HUES48 (cell line): ENCODE data around the gene MRPL10.
A peak's percentile ranks its signal among the peaks of the same experiment; 100 is the strongest.

Experiments
- H3K27ac ChIP-seq: one replicate; pipeline ENCODE4 v1.7.0; 2013; ENCODE audit warnings: low read depth, low read length, inconsistent platforms
- H3K27me3 ChIP-seq: 2 replicates; pipeline ENCODE4 v1.6.1; 2013; ENCODE audit warnings: mild to moderate bottlenecking, low read length; ENCODE audit not compliant: control insufficient read depth, insufficient read depth
- H3K36me3 ChIP-seq: 2 replicates; pipeline ENCODE4 v1.6.1; 2013; ENCODE audit warnings: low read length; ENCODE audit not compliant: control insufficient read depth, insufficient read depth
- H3K4me1 ChIP-seq: 2 replicates; pipeline ENCODE4 v1.6.1; 2013; ENCODE audit warnings: mild to moderate bottlenecking, low read length; ENCODE audit not compliant: control insufficient read depth, insufficient read depth
- H3K4me3 ChIP-seq: 2 replicates; pipeline ENCODE4 v1.5.1; 2013; ENCODE audit warnings: mild to moderate bottlenecking, low read depth, low read length
- H3K9ac ChIP-seq: 2 replicates; pipeline ENCODE4 v1.6.1; 2013; ENCODE audit warnings: mild to moderate bottlenecking, low read depth, low read length, moderate library complexity
- H3K9me3 ChIP-seq: 2 replicates; pipeline ENCODE4 v1.6.1; 2013; ENCODE audit warnings: low read length; ENCODE audit not compliant: control insufficient read depth, insufficient read depth

Gene MRPL10

GRCh38 chr17:47872019-47872650 lies 40.8 kb upstream of the MRPL10 start:
- H3K4me3 ChIP-seq, result peak overlapping the region; percentile 63
- no peaks in the 10 kb centered on the region for H3K9me3 ChIP-seq
- no peak overlapping the region for H3K9ac ChIP-seq
- H3K4me1 ChIP-seq, result peaks cover 38% of the 10 kb centered on the region
- H3K27me3 ChIP-seq, result peaks cover 72% of the 10 kb centered on the region
- no peaks in the 10 kb centered on the region for H3K36me3 ChIP-seq
- H3K27ac ChIP-seq, result peak overlapping the region; percentile 53

GRCh38 chr17:47871048-47871447 lies 39.7 kb upstream of the MRPL10 start:
- no peak overlapping the region for H3K9ac ChIP-seq
- peaks cover 38% of the 10 kb centered on the region for H3K4me1 ChIP-seq
- H3K36me3 ChIP-seq, result no peaks in the 10 kb centered on the region
- H3K4me3 ChIP-seq, result no peak overlapping the region
- no peaks in the 10 kb centered on the region for H3K9me3 ChIP-seq
- H3K27me3 ChIP-seq, result peaks cover 75% of the 10 kb centered on the region
- H3K27ac ChIP-seq, result no peak overlapping the region

- Histone ChIP-seq H3K9ac (no peak overlapping the region), H3K9me3 (no peaks in the 10 kb centered on the region), H3K4me3 (no peak overlapping the region), H3K36me3 (no peaks in the 10 kb centered on the region), H3K27me3 (peaks cover 73% of the 10 kb centered on the region), H3K27ac (no peak overlapping the region), H3K4me1 (peaks cover 30% of the 10 kb centered on the region)
Observed at GRCh38 chr17:47870056-47870455, 38.7 kb upstream of the MRPL10 start.

- no peak overlapping the region for H3K4me3 ChIP-seq
- H3K9ac ChIP-seq, result no peak overlapping the region
- H3K27ac ChIP-seq, result no peak overlapping the region
- H3K27me3 ChIP-seq, result peaks cover 71% of the 10 kb centered on the region
- H3K36me3 ChIP-seq, result no peaks in the 10 kb centered on the region
- H3K4me1 ChIP-seq, result peaks cover 25% of the 10 kb centered on the region
- no peaks in the 10 kb centered on the region for H3K9me3 ChIP-seq
Observed at GRCh38 chr17:47869114-47869513, 37.8 kb upstream of the MRPL10 start.

GRCh38 chr17:47867813-47868533 lies 36.6 kb upstream of the MRPL10 start:
- Histone ChIP-seq H3K9me3 (no peaks in the 10 kb centered on the region), H3K27me3 (peaks cover 63% of the 10 kb centered on the region), H3K4me3 (no peak overlapping the region), H3K36me3 (no peaks in the 10 kb centered on the region), H3K27ac (no peak overlapping the region), H3K9ac (no peak overlapping the region), H3K4me1 (peaks cover 16% of the 10 kb centered on the region)

- Histone ChIP-seq H3K36me3 (no peaks in the 10 kb centered on the region), H3K27me3 (peaks cover 57% of the 10 kb centered on the region), H3K27ac (no peak overlapping the region), H3K9ac (no peak overlapping the region), H3K4me1 (peaks cover 16% of the 10 kb centered on the region), H3K4me3 (no peak overlapping the region), H3K9me3 (no peaks in the 10 kb centered on the region)
Observed at GRCh38 chr17:47866941-47867340, 35.6 kb upstream of the MRPL10 start.

- Histone ChIP-seq H3K27me3 (peaks cover 37% of the 10 kb centered on the region), H3K9ac (no peak overlapping the region), H3K9me3 (no peaks in the 10 kb centered on the region), H3K36me3 (no peaks in the 10 kb centered on the region), H3K4me1 (peaks cover 7% of the 10 kb centered on the region; the same call in 1 of the 2 replicates), H3K27ac (no peak overlapping the region), H3K4me3 (no peak overlapping the region)
Observed at GRCh38 chr17:47864791-47865216, 33.5 kb upstream of the MRPL10 start.

GRCh38 chr17:47862621-47863440 lies 31.5 kb upstream of the MRPL10 start:
- no peak overlapping the region for H3K9ac ChIP-seq
- H3K36me3 ChIP-seq, result no peaks in the 10 kb centered on the region
- no peak overlapping the region for H3K27ac ChIP-seq

GRCh38 chr17:47860386-47860785 lies 29.0 kb upstream of the MRPL10 start:
- Histone ChIP-seq H3K4me1 (peaks cover 3% of the 10 kb centered on the region; the same call in 1 of the 2 replicates), H3K9me3 (no peaks in the 10 kb centered on the region), H3K36me3 (no peaks in the 10 kb centered on the region), H3K4me3 (no peak overlapping the region), H3K27me3 (peaks cover 34% of the 10 kb centered on the region), H3K9ac (no peak overlapping the region), H3K27ac (no peak overlapping the region)

More at GRCh38 chr17:47862621-47863440, 31.5 kb upstream of the MRPL10 start:
- Histone ChIP-seq H3K27me3 (peaks cover 25% of the 10 kb centered on the region), H3K4me3 (no peak overlapping the region), H3K9me3 (no peaks in the 10 kb centered on the region), H3K4me1 (peaks cover 3% of the 10 kb centered on the region; the same call in 1 of the 2 replicates)

- Histone ChIP-seq H3K27me3 (peaks cover 56% of the 10 kb centered on the region), H3K36me3 (no peaks in the 10 kb centered on the region), H3K27ac (no peak overlapping the region), H3K4me1 (peaks cover 9% of the 10 kb centered on the region; the same call in 1 of the 2 replicates), H3K9me3 (no peaks in the 10 kb centered on the region), H3K9ac (no peak overlapping the region), H3K4me3 (no peak overlapping the region)
Observed at GRCh38 chr17:47857551-47858455, 26.5 kb upstream of the MRPL10 start.
